H9 (cell line): ENCODE results near the gene RAI1. TPM values are rescaled to one million over a fixed set of nuclear protein-coding genes. Genes with fewer than 3 reads are reported as not detected.

Source experiments
- DNase-seq: peaks from one replicate; pipeline ENCODE4 v3.0.0-alpha.2; 2017
- H2AFZ ChIP-seq: one replicate; pipeline ENCODE4 v1.6.1; 2013; ENCODE audit warnings: mild to moderate bottlenecking, low read length, control low read depth, moderate library complexity
- H2AK5ac ChIP-seq: 2 replicates; pipeline ENCODE4 v1.6.1; 2013; ENCODE audit warnings: low read length, control low read depth, mixed read lengths; ENCODE audit not compliant: insufficient read length
- H2BK120ac ChIP-seq: one replicate; pipeline ENCODE4 v1.6.1; 2013; ENCODE audit warnings: low read depth, mild to moderate bottlenecking, low read length, control low read depth, inconsistent platforms; ENCODE audit not compliant: poor library complexity, severe bottlenecking
- H2BK12ac ChIP-seq: 2 replicates; pipeline ENCODE4 v1.6.1; 2013; ENCODE audit warnings: low read length, control low read depth, mixed read lengths, low read depth; ENCODE audit not compliant: insufficient read length
- H2BK15ac ChIP-seq: 2 replicates; pipeline ENCODE4 v1.6.1; 2013; ENCODE audit warnings: low read depth, low read length, control low read depth
- H2BK20ac ChIP-seq: one replicate; pipeline ENCODE4 v1.6.1; 2013; ENCODE audit warnings: low read depth, mild to moderate bottlenecking, low read length, control low read depth, inconsistent platforms; ENCODE audit not compliant: poor library complexity, severe bottlenecking
- H2BK5ac ChIP-seq: 2 replicates; pipeline ENCODE4 v1.6.1; 2013; ENCODE audit warnings: low read length, control low read depth, mixed read lengths; ENCODE audit not compliant: insufficient read length
- H3K14ac ChIP-seq: 2 replicates; pipeline ENCODE4 v1.6.1; 2013; ENCODE audit warnings: low read length, control low read depth; ENCODE audit not compliant: insufficient read depth
- H3K18ac ChIP-seq: 2 replicates; pipeline ENCODE4 v1.6.1; 2013; ENCODE audit warnings: low read depth, mild to moderate bottlenecking, mixed read lengths, low read length, control low read depth; ENCODE audit not compliant: insufficient read length
- H3K23ac ChIP-seq: 2 replicates; pipeline ENCODE4 v1.6.1; 2013; ENCODE audit warnings: low read length, control low read depth, mixed read lengths, low read depth; ENCODE audit not compliant: insufficient read length
- H3K23me2 ChIP-seq: 2 replicates; pipeline ENCODE4 v1.6.1; 2013; ENCODE audit warnings: low read depth, mild to moderate bottlenecking, mixed read lengths, low read length, control low read depth; ENCODE audit not compliant: insufficient read length, poor library complexity, severe bottlenecking
- H3K27ac ChIP-seq: 2 replicates; pipeline ENCODE4 v1.5.1; 2013; ENCODE audit warnings: low read length, control low read depth, mixed read lengths, low read depth; ENCODE audit not compliant: insufficient read length
- H3K27me3 ChIP-seq: 2 replicates; pipeline ENCODE4 v1.6.1; 2013; ENCODE audit warnings: low read length, control low read depth, inconsistent platforms; ENCODE audit not compliant: insufficient read depth
- H3K4ac ChIP-seq: 2 replicates; pipeline ENCODE4 v1.6.1; 2013; ENCODE audit warnings: low read depth, mild to moderate bottlenecking, control low read depth, inconsistent platforms, low read length, moderate library complexity
- H3K4me1 ChIP-seq: 2 replicates; pipeline ENCODE4 v1.6.1; 2013; ENCODE audit warnings: low read length, control low read depth, inconsistent platforms; ENCODE audit not compliant: insufficient read depth
- H3K4me2 ChIP-seq: 2 replicates; pipeline ENCODE4 v1.6.1; 2013; ENCODE audit warnings: low read length, control low read depth, mixed read lengths; ENCODE audit not compliant: insufficient read length, insufficient read depth
- H3K56ac ChIP-seq: 2 replicates; pipeline ENCODE4 v1.6.1; 2013; ENCODE audit warnings: low read depth, mild to moderate bottlenecking, mixed read lengths, low read length, control low read depth; ENCODE audit not compliant: insufficient read length
- H3K79me1 ChIP-seq: 2 replicates; pipeline ENCODE4 v1.6.1; 2013; ENCODE audit warnings: low read depth, mild to moderate bottlenecking, moderate library complexity, low read length, control low read depth, inconsistent platforms; ENCODE audit not compliant: insufficient read depth, poor library complexity, severe bottlenecking
- H3K79me2 ChIP-seq: 2 replicates; pipeline ENCODE4 v1.6.1; 2013; ENCODE audit warnings: low read length, control low read depth, inconsistent platforms; ENCODE audit not compliant: insufficient read depth
- H3K9ac ChIP-seq: 2 replicates; pipeline ENCODE4 v1.6.1; 2013; ENCODE audit warnings: low read length, control low read depth, mixed read lengths; ENCODE audit not compliant: insufficient read length; ENCODE audit errors: extremely low read depth
- H3K9me3 ChIP-seq: one replicate; pipeline ENCODE4 v1.6.1; 2013; ENCODE audit warnings: low read depth, low read length, inconsistent platforms; ENCODE audit not compliant: control insufficient read depth
- H3T11ph ChIP-seq: one replicate; pipeline ENCODE4 v1.6.1; 2013; ENCODE audit warnings: mild to moderate bottlenecking, low read length, control low read depth, inconsistent platforms
- H4K20me1 ChIP-seq: one replicate; pipeline ENCODE4 v1.6.1; 2013; ENCODE audit not compliant: control insufficient read depth, insufficient read length, insufficient read depth
- H4K5ac ChIP-seq: 2 replicates; pipeline ENCODE4 v1.6.1; 2013; ENCODE audit warnings: low read depth, mild to moderate bottlenecking, mixed read lengths, low read length, control low read depth; ENCODE audit not compliant: insufficient read length
- H4K8ac ChIP-seq: replicated peaks from 2 replicates; pipeline ENCODE4 v1.6.1; 2013; ENCODE audit warnings: low read length, control low read depth, mixed read lengths, low read depth; ENCODE audit not compliant: insufficient read length
- H4K91ac ChIP-seq: 2 replicates; pipeline ENCODE4 v1.6.1; 2013; ENCODE audit warnings: low read depth, mild to moderate bottlenecking, moderate library complexity, mixed read lengths, low read length, control low read depth; ENCODE audit not compliant: insufficient read length
- H3K27ac Mint-ChIP-seq, 3 experiments: 2 replicates in 2 of 3; 3 replicates in 1 of 3; pipeline ENCODE4 v1.8.0; 2020 to 2021; ENCODE audit warnings: mixed read lengths in 3 of 3, mild to moderate bottlenecking in 1 of 3, moderate library complexity in 1 of 3
- H3K27me3 Mint-ChIP-seq: 2 replicates; pipeline ENCODE4 v1.8.0; 2021; ENCODE audit warnings: low read depth, mild to moderate bottlenecking, moderate library complexity, mixed read lengths
- H3K36me3 Mint-ChIP-seq, 3 experiments: 2 replicates in 2 of 3; 3 replicates in 1 of 3; pipeline ENCODE4 v1.8.0; 2020 to 2021; ENCODE audit warnings: low read depth in 3 of 3, mixed read lengths in 3 of 3; ENCODE audit not compliant: insufficient read depth in 1 of 3
- H3K4me1 Mint-ChIP-seq, 2 experiments: 2 replicates each; pipeline ENCODE4 v1.8.0; 2020; ENCODE audit warnings: mixed read lengths in 2 of 2
- H3K4me3 Mint-ChIP-seq, 2 experiments: 2 replicates in 1 of 2; 3 replicates in 1 of 2; pipeline ENCODE4 v1.8.0; 2020 to 2021; ENCODE audit warnings: mild to moderate bottlenecking in 2 of 2, mixed read lengths in 2 of 2, moderate library complexity in 1 of 2
- H3K9me3 Mint-ChIP-seq, 2 experiments: 2 replicates in 1 of 2; 3 replicates in 1 of 2; pipeline ENCODE4 v1.8.0; 2020; ENCODE audit warnings: mild to moderate bottlenecking in 2 of 2, mixed read lengths in 2 of 2, moderate library complexity in 1 of 2
- CTCF ChIP-seq: fragments of 200-600 bp; sonication (generic); conservative IDR thresholded peaks from 3 replicates; pipeline ENCODE4 v1.8.0; 2021; ENCODE audit warnings: antibody characterized with exemption, mild to moderate bottlenecking
- WGBS: extraction: QIAGEN DNeasy Blood & Tissue Kit; methylation state at CpG from one replicate; pipeline ENCODE4 v1.1.7; 2013; ENCODE audit warnings: missing lambda C conversion rate, low lambda C conversion rate, mixed read lengths; ENCODE audit not compliant: insufficient read length; ENCODE audit errors: extremely low coverage; 5-methylcytosine and 5-hydroxymethylcytosine counted together
- total RNA-seq: library from RNA; stranded (reverse); gene quantifications from 2 replicates; pipeline ENCODE4 v1.2.1, GENCODE V29; 2021

Gene RAI1
- total RNA-seq, 1 experiment from 2014 or later: 1.5 TPM

GRCh38 chr17:17765359-17766076 is 84.3 kb downstream of the RAI1 start:
- H3K4ac ChIP-seq: no peak overlapping the region
- H2AFZ ChIP-seq: no peak overlapping the region
- no peaks in the 10 kb centered on the region for H4K20me1 ChIP-seq
- H4K5ac ChIP-seq: no peak overlapping the region
- no peak overlapping the region for H3K9ac ChIP-seq
- WGBS: no CpG with 5 or more reads among the region's 14 CpGs
- Mint-ChIP-seq H3K4me3 (no peak overlapping the region), H3K36me3 (no peaks in the 10 kb centered on the region; a peak in 1 of 7 replicates), H3K4me1 (peaks cover 11 to 47% of the 10 kb centered on the region in 2 experiments), H3K9me3 (no peaks in the 10 kb centered on the region), H3K27ac (no peak overlapping the region), H3K27me3 (peaks cover 26% of the 10 kb centered on the region)
- H3K23ac ChIP-seq: no peak overlapping the region
- no peak for TF ChIP-seq CTCF
- no peak overlapping the region; the same call in 1 of the 2 replicates for H3K14ac ChIP-seq
- H3K4me1 ChIP-seq: no peaks in the 10 kb centered on the region
- no peak overlapping the region for H3K18ac ChIP-seq
- H4K8ac ChIP-seq: no peak overlapping the region
- no peaks in the 10 kb centered on the region for H3K79me2 ChIP-seq
- DNase-seq: no peak
- H3K23me2 ChIP-seq: no peaks in the 10 kb centered on the region
- H3K27me3 ChIP-seq: no peaks in the 10 kb centered on the region; the same call in 1 of the 2 replicates
- no peak overlapping the region for H3K4me2 ChIP-seq
- H4K91ac ChIP-seq: no peak overlapping the region
- no peak overlapping the region for H3T11ph ChIP-seq
- no peaks in the 10 kb centered on the region for H3K9me3 ChIP-seq
- no peak overlapping the region for H2BK5ac ChIP-seq
- H2BK120ac ChIP-seq: no peak overlapping the region
- H3K79me1 ChIP-seq: no peaks in the 10 kb centered on the region
- no peak overlapping the region for H3K56ac ChIP-seq
- no peak overlapping the region for H2AK5ac ChIP-seq
- no peak overlapping the region for H2BK20ac ChIP-seq
- H2BK15ac ChIP-seq: no peak overlapping the region
- H2BK12ac ChIP-seq: no peak overlapping the region
- no peak overlapping the region for H3K27ac ChIP-seq
